ENCODE data around the gene GATD1. TPM values are rescaled to one million over a fixed set of nuclear protein-coding genes. Genes with fewer than 3 reads are reported as not detected.

Gene GATD1, protein sequence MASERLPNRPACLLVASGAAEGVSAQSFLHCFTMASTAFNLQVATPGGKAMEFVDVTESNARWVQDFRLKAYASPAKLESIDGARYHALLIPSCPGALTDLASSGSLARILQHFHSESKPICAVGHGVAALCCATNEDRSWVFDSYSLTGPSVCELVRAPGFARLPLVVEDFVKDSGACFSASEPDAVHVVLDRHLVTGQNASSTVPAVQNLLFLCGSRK
- 17.8 and 30.4 TPM in 2 replicates for total RNA-seq

DNA sequence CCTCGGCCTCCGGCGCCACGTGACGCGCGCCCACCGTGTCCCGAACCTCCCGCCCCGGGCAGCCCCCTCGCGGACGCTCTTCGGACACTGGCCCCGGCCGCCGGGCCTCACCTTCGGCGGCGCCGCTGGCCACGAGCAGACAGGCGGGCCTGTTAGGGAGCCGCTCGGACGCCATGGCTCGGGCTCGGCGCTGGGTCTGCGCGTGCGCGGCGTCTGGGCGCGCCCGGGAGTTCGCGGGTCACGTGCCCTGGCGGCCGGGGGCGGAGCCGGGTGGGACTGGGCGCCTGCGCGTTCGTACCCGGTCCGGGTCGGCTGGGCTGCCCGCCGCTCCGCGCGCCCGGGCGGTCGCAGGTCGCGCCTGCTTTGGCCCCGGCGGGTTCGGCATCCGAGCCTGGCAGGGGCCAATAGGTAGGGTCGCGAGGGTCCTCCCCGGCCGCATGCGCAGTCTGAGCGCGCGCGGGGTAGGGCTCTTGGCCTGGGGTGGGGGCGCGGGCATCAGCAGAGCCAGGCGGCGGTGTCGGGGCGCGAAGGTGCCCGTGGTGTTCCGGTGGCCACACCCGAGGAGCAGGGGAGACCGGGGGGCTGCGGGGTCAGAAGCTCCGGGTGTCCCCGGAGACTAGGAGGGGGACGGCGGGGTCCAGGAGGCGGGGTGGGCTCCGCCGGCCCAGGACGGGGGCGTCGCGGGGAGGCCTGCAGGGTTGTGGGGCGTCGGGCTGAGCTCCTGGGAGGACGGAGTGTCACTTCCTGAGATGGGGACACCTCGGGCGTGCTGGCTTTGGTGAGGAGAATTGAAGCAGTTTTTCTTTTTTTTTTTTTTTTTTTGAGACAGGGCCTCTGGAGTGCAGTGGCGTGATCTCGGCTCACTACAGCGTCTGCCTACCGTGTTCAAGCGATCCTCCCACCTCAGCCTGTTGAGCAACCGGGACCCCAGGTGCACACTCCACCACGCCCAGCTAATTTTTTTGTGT, at the start of gene GATD1:
Gene GATD1 (minus strand): TSS at position 200 of the 968 bp plus-strand sequence. CDS start 25 bp downstream, at position 175.

DNA sequence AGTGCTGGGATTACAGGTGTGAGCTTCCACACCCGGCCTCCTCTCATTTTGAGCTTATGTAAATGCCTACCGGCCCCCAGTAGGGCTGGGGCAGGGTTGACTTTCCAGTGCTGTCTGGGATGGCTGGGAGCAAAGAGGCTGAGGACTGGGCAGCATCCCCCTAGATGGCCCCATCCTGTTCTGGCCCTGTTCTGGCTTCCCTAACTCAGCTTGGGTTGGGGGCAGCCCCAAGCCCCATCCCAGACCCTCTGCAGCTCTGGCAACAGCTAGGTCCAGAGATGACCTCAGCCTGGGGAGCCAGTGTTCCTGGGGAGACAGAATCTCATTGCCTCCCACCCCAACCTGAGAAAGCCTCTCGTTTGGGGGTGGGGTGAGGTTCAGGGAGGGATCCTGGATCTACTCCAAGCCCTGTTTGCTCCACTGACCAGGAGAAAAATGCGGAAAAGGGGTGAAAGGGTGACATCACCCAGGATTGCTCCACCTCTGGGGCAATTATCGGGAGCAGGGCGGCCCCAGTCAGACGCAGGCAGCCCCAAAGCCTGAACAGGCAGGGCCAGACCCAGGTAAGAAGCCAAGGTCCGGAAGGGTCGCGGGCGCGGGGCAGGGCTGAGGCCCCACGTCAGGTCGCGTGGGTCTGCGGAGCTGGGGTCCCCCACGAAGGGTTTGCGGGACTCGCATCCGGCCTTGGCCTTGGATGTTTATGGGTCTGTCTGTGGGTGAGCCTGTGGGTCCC, 41.3 kb upstream of the GATD1 start, which contains the start of gene PNPLA2:
Gene PNPLA2 (plus strand): TSS at position 519 of the 733 bp plus-strand sequence. CDS start 805 bp downstream, outside the sequence.

DNA sequence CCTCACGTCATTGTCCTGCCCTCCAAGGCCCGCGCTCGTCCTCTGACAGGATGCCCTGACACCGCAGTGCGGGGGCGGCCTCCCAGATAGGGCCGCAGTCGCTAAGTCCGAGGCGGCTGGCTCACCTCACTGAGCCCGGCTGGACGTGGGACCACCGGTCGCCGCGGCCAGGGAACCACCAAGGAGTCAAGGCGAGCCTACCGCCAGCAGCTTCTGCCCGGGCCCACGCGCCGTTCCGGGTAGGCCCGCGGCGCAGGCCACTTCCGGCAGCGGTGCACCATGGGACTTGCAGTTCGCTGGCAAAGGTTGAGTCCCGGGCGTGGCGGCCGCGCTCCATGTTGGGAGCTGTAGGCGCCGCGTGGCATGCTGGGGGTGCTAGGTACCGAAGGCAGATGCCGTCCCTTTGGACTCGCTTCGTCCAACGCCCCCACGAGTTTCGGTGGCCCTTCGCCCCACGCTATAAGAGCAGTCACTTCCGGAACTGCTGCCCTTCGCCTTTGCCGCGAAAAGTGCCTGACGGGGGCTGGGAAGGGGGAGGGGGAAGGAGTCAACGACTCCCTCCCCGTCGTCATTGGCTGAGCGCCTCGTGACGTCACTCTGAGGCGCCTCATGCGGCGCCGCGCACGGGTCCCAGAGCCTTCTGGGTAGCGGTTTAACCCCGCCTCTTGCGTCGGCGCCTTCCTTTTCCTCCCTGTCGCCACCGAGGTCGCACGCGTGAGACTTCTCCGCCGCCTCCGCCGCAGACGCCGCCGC, 32.2 kb upstream of the GATD1 start, which contains the start of gene RPLP2:
Gene RPLP2 (plus strand): TSS at position 681 of the 753 bp plus-strand sequence. CDS start 268 bp downstream, outside the sequence.

DNA sequence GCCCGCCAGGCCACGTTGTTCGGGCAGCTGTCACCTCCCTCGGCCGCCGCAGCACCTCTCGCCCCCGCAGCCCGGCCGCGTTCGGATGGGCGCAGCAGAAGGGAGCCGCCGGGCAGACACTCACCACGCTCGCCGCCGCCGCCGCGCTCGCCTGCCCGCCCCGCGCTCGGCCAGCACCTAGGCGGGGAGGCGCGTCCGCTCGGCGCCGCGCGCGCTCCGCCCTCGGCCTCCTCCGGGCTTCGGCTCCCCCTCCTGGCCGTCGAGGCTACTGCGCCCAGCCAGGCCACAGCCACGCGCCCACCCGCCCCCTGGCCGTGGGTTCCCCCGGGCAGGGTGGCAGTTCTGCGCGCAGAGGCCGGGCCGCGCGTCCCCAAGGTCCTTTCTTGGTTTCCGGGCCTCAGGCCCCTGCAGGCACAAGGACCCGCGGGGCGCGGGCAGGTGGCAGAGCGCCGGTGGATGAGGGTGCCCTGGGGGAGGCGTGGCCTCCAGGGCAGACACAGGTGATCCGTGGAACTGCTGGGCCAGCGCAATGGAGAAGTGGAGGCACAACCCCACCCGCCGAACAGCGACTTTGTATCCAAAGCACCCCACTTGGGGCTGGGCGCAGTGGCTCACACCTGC, 20.9 kb upstream of the GATD1 start, which contains the start of gene SLC25A22:
Gene SLC25A22 (minus strand): TSS at position 189 of the 621 bp plus-strand sequence. CDS start 3,275 bp downstream, outside the sequence.

DNA sequence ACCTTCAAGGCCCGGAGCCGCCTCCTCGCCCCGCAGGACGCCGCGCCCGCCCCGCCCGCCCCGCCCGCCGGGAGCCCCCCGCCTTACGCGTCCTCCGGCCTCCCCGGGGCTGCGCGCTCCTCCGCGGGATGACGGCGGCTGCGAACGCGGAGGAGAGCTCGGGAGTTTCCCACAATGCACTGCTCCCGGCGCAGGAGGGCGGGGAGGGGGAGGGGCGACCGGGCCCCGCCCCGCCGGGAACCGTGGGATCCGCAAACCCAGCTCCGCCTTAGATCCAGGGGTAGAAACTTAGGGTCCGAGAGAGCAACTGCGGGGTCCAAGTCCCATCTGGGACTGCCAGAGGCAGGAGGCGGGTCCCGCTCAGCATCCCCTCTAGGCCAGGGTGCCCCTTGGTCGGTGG, 12.7 kb upstream of the GATD1 start, which contains the start of gene CEND1:
Gene CEND1 (minus strand): TSS at position 148 of the 400 bp plus-strand sequence. CDS start 1,514 bp downstream, outside the sequence.

DNA sequence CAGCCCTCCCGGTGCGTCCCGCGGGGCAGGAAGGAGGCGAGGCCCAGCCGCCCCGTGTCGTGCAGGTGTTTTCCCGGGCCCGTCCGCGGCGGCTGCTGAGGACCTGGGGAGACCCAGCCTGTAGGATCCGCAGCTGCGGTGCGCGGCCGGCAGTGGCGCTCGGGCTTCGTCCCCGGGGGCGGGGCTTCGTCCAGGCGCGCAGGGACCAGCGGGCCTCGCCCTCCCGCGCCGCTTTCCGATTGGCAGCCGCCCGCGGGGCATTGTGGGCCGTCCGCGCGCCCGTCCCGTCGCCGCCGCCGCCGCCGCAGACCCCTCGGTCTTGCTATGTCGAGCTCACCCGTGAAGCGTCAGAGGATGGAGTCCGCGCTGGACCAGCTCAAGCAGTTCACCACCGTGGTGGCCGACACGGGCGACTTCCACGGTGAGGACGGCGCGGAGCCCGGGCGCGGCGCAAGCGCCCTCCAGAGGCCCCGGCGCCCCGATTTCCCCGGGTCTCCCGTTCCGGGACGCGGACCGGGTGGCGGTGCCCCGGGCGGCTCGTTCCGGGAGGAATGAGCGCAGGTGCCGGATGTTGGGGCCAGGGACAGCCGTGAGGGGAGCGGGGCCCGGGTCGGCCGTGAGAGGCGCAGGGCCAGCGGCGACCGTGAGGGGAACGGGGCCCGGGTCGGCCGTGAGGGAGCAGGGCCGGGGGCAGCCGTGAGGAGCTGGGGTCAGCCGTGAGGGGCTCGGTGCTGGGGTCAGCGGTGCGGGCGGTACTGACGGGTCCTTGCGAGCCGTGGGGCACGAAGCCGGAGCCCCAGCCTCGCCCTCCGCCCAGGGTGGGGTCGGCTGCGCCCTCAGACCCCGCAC, 29.9 kb downstream of the GATD1 start, which contains the start of gene TALDO1:
Gene TALDO1 (plus strand): TSS at position 307 of the 849 bp plus-strand sequence. CDS start 18 bp downstream, at position 325.

Other genes with a start within 250 kb of the GATD1 start
- gene HRAS, start 241.9 kb downstream of the GATD1 start, total RNA-seq = 32.1 and 44.6 TPM in 2 replicates
- gene LRRC56, start 240.0 kb downstream of the GATD1 start, total RNA-seq = 0.89 and 1.0 TPM in 2 replicates
- gene LMNTD2, start 216.7 kb downstream of the GATD1 start, total RNA-seq = 0.30 and 0.60 TPM in 2 replicates
- gene RASSF7, start 216.5 kb downstream of the GATD1 start, total RNA-seq = 7.1 and 13.3 TPM in 2 replicates
- 22.3 and 41.2 TPM in 2 replicates for gene PHRF1, start 201.0 kb downstream of the GATD1 start, total RNA-seq
- gene IRF7, start 161.5 kb downstream of the GATD1 start, total RNA-seq = 5.9 and 6.5 TPM in 2 replicates
- not detected in 2 replicates for gene CDHR5, start 152.5 kb downstream of the GATD1 start, total RNA-seq
- not detected in 2 replicates for gene SCT, start 150.3 kb downstream of the GATD1 start, total RNA-seq
- 0.09 TPM in 1 of 2 replicates, not detected in the other for gene DRD4, start 140.2 kb downstream of the GATD1 start, total RNA-seq
- 22.6 and 31.6 TPM in 2 replicates for gene DEAF1, start 82.3 kb downstream of the GATD1 start, total RNA-seq
- gene TMEM80, start 81.7 kb downstream of the GATD1 start, total RNA-seq = 8.3 and 10.1 TPM in 2 replicates
- gene EPS8L2, start 71.3 kb downstream of the GATD1 start, total RNA-seq = 18.7 and 31.3 TPM in 2 replicates
- gene TALDO1, start 30.0 kb downstream of the GATD1 start, total RNA-seq = 121 and 178 TPM in 2 replicates
- gene CEND1, start 12.6 kb upstream of the GATD1 start, total RNA-seq = 0.89 and 1.8 TPM in 2 replicates
- gene SLC25A22, start 20.8 kb upstream of the GATD1 start, total RNA-seq = 8.9 and 28.8 TPM in 2 replicates
- 15.7 and 15.8 TPM in 2 replicates for gene PIDD1, start 27.7 kb upstream of the GATD1 start, total RNA-seq
- gene RPLP2, start 32.5 kb upstream of the GATD1 start, total RNA-seq = 123 and 263 TPM in 2 replicates
- 23.5 and 32.9 TPM in 2 replicates for gene PNPLA2, start 41.4 kb upstream of the GATD1 start, total RNA-seq
- 0.30 and 1.2 TPM in 2 replicates for gene CRACR2B, start 50.4 kb upstream of the GATD1 start, total RNA-seq
- 986 and 1,024 TPM in 2 replicates for gene CD151, start 55.5 kb upstream of the GATD1 start, total RNA-seq
- gene POLR2L, start 65.0 kb upstream of the GATD1 start, total RNA-seq = 32.7 and 88.1 TPM in 2 replicates
- gene TSPAN4, start 65.4 kb upstream of the GATD1 start, total RNA-seq = 178 and 183 TPM in 2 replicates
- 105 and 112 TPM in 2 replicates for gene CHID1, start 133.3 kb upstream of the GATD1 start, total RNA-seq
- gene AP2A2, start 148.4 kb upstream of the GATD1 start, total RNA-seq = 28.8 and 46.0 TPM in 2 replicates

Data from smooth muscle cell of the umbilical artery (primary cell).